ENCODE measurements around the gene THG1L. TPM values are rescaled to one million over a fixed set of nuclear protein-coding genes. Genes with fewer than 3 reads are reported as not detected.
"Not testable (repeated sequence)": the region's sequence is repeated elsewhere in the genome, so short reads cannot be mapped to it uniquely, and the experiment has no call there.

Gene THG1L
- total and polyA plus RNA-seq, 2 of the 13 experiments (the other 11 are each of a cell fraction or from before 2014, with no cell fraction given), result 16.6 to 17.2 TPM

DNA sequence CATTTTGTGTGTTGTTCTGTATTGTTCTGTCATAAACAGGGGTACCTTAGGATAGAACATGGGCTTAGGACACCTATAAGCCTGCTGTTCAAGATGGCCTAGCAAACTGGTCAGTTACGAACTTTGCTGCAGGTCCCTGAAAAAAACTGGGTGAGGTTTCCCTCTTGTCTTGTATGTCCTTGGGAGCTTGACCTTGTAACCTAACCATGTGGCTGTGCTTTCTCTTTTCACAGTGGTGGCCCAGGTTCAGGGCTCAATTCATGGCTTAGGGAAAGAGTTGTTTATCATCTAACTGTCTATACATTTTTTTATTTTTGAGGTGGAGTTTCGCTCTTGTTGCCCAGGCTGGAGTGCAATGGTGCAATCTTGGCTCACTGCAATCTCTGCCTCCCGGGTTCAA is 35.1 kb upstream of the THG1L start:
- H3K79me2 ChIP-seq (ENCODE audit: insufficient read depth, low read length); H3K27ac ChIP-seq (ENCODE audit: extremely low read length, insufficient read depth, low read length); POLR2A ChIA-PET; FAIRE-seq; H3K9ac ChIP-seq (ENCODE audit: insufficient read depth, low read depth, low read length); intact Hi-C loops (cut with micrococcal nuclease; ENCODE audit: unreplicated experiment); H4K20me1 ChIP-seq (ENCODE audit: insufficient read depth, low read length); DNase-seq (ENCODE audit: low spot score); H3K36me3 ChIP-seq (replicated peaks in 1 of 2; ENCODE audit: control insufficient read depth in 1 of 2, insufficient read depth in 2 of 2, low read length in 2 of 2); H3K27me3 ChIP-seq (ENCODE audit: control insufficient read depth in 1 of 2, insufficient read depth in 2 of 2, low read length in 2 of 2); H3K4me2 ChIP-seq (ENCODE audit: low read depth, low read length); BruUV-seq (replicated peaks); in situ Hi-C loops (cut with HindIII; ENCODE audit: extremely low pct_ligation_motif_present, low pct_unique_long_range_greater_than_20kb); H3K4me3 ChIP-seq (replicated peaks in 1 of 3; ENCODE audit: insufficient read depth in 1 of 3, low read depth in 2 of 3, low read length in 3 of 3); CTCF ChIA-PET (ENCODE audit: low intra/inter-chr PET ratio, low total read pairs); TF ChIP-seq NR2F6 (IDR thresholded peaks at IDR 0.05): not testable (repeated sequence)
- peak overlapping the region; percentile 2 for H2AFZ ChIP-seq (ENCODE audit: low read length)
- 24% methylated on average over 3 of the region's 3 CpGs for WGBS (ENCODE audit: low lambda C conversion rate)
- H3K4me1 ChIP-seq (ENCODE audit: insufficient read depth, low read length), result peaks cover 15% of the 10 kb centered on the region; the same call in 1 of the 2 replicates
- peak; percentile 41; the same call in 2 of the 3 replicates for ATAC-seq
- peak in 1 of 2 experiments; percentile 42; a peak in 1 of 4 replicates for TF ChIP-seq NR2F1 (CRISPR knock-in tag; IDR thresholded peaks at IDR 0.05)
- TF ChIP-seq ESRRA (CRISPR knock-in tag; IDR thresholded peaks at IDR 0.05; ENCODE audit: low read depth), result peak; percentile 90
- TF ChIP-seq ZNF362 (CRISPR knock-in tag; IDR thresholded peaks at IDR 0.05; ENCODE audit: borderline replicate concordance), result peak; percentile 52; the same call in 1 of the 2 replicates
- TF ChIP-seq ZMYM3 (CRISPR knock-in tag; IDR thresholded peaks at IDR 0.05), result 0 out of 2 replicates have a peak, but pooled peaks have one; percentile 11
- peak; percentile 32; the same call in 1 of the 2 replicates for TF ChIP-seq NR2F6 (CRISPR knock-in tag; IDR thresholded peaks at IDR 0.05)
- peaks cover 16% of the 10 kb centered on the region; the same call in 1 of the 2 replicates for H3K9me3 ChIP-seq (ENCODE audit: low read length)

- H4K20me1 ChIP-seq (ENCODE audit: insufficient read depth, low read length); H3K9ac ChIP-seq (ENCODE audit: insufficient read depth, low read depth, low read length); H3K27ac ChIP-seq (ENCODE audit: extremely low read length, insufficient read depth, low read length); H3K27me3 ChIP-seq (ENCODE audit: control insufficient read depth in 1 of 2, insufficient read depth in 2 of 2, low read length in 2 of 2); FAIRE-seq; H3K4me3 ChIP-seq (replicated peaks in 1 of 3; ENCODE audit: insufficient read depth in 1 of 3, low read depth in 2 of 3, low read length in 3 of 3); H2AFZ ChIP-seq (ENCODE audit: low read length); in situ Hi-C loops (cut with HindIII; ENCODE audit: extremely low pct_ligation_motif_present, low pct_unique_long_range_greater_than_20kb); H3K4me2 ChIP-seq (ENCODE audit: low read depth, low read length); intact Hi-C loops (cut with micrococcal nuclease; ENCODE audit: unreplicated experiment); H3K79me2 ChIP-seq (ENCODE audit: insufficient read depth, low read length); H3K36me3 ChIP-seq (replicated peaks in 1 of 2; ENCODE audit: control insufficient read depth in 1 of 2, insufficient read depth in 2 of 2, low read length in 2 of 2); CTCF ChIA-PET (ENCODE audit: low intra/inter-chr PET ratio, low total read pairs); BruUV-seq (replicated peaks); DNase-seq (ENCODE audit: low spot score); POLR2A ChIA-PET; ATAC-seq: not testable (repeated sequence)
- 17% methylated on average over 4 of the region's 4 CpGs for WGBS (ENCODE audit: low lambda C conversion rate)
- Histone ChIP-seq H3K4me1 (ENCODE audit: insufficient read depth, low read length) (peaks cover 15% of the 10 kb centered on the region; the same call in 1 of the 2 replicates), H3K9me3 (ENCODE audit: low read length) (peaks cover 16% of the 10 kb centered on the region; the same call in 1 of the 2 replicates)
These were observed 32.5 kb upstream of the THG1L start for GRCh38 chr5:157698674-157699073.

All from HepG2 (cell line).